Measurements from ENCODE around the gene SHB.

SHB gene

DNA sequence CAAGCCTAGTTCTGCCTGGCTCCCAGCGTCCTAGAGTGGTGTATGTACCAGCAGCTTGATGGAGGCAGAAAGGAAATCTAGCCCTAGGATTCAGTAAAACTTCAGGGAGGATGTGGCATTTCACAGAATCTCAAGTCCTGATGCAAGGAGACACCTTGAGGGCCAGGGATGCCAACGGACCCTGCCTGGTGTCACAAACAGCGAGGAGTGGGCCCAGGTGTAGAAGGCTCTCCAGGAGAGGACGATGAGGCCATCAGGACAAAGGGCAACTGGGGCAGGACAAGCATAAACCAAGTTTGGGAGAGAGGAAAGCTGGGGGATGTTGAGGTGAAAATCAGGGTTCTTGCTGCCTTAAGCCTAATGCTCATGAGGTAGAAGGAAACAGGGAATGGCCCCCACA, 83.0 kb downstream of the SHB start:
- no peak for DNase-seq

DNA sequence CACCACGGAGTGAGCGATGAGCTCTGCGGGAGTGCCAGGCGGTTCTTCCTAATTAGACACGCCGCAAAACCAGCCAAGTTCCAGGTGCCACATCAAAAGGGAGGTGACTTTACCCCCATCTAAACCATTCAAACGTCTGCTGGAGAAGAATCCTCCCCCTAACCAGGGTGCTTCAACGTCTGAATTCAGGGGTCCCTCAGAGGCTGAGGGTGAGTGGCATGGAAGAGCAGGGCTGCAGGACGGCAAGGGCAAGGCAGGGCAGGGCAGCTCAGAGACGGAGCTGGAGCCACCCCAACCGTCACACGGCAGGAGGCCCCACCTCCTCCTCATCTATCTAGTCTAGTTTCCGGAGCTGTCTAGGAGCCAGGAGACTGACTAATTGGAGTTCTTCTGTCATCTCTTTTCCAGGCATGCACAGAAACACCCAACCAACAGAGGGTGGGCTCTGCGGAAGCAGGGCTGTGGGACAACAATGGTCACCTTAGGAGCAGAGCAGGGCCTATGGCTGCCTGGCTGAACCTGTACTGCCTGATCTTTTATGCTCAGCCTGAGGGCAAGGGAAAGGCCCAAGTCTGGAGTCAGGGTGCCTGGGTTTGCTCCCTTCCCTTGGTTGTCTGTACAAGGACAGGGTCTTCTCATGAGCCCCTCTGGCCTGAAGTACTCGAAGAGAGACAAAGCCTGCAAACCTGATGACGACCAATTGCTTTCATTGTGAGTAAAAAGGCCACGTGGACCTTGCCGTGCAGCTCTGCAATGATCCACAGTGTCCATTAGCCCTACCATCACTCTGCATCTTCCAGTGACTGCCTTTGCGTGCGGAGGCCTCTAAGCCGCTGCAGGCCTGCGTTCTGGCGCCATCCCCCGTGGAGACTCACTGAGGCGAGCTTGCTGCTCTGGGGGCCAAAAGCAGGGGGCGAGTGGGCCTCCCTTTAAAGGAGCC, 84.1 kb downstream of the SHB start:
- DNase-seq, result peak in 1 of 5 experiments; percentile 19

DNA sequence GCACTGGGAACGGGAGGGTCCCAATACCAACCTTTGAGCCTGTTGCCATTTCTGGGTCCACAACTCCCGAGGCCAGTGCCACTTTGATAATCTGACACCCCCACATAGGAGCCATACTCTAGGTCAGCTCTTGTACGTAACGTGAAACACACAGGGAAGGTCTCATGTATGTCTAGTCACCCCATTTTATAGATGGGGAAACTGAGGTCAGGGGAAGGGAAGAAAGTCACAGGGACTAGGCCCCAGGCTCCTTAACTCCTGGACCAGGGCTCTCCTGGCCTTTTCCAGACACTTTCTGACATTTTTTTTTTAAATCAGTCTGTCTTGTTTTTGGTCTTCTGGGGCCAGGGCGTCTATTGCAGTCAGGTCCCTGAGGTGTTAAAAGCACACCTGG, 84.8 kb downstream of the SHB start:
- no peak for DNase-seq

GRCh38 chr9:37983381-37984067, 85.5 kb downstream of the SHB start:
- DNase-seq, result no peak

- no peak for DNase-seq
Observed at GRCh38 chr9:37979844-37980243, 89.2 kb downstream of the SHB start.

DNA sequence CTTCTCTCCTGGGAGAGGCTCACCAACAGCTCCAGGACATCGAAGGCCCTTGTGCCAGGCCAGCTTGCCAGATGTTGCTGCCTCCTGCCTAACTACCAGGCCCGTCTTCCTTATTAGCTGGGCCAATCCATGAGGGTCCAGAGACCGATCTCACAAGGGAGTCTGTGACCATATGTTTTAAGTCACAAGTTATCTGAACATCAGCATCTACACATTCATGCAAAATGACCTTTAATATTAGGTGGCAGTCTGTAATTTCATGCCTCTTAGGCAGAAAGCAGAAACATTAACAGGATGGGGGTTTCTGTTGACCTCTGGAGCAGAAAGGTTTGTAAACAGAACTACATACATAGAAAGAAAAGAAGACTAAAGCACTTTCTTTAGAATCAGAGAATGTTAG, 90.0 kb downstream of the SHB start:
- no peak for DNase-seq

GRCh38 chr9:37978481-37978864, 90.6 kb downstream of the SHB start:
- no peak for DNase-seq

DNA sequence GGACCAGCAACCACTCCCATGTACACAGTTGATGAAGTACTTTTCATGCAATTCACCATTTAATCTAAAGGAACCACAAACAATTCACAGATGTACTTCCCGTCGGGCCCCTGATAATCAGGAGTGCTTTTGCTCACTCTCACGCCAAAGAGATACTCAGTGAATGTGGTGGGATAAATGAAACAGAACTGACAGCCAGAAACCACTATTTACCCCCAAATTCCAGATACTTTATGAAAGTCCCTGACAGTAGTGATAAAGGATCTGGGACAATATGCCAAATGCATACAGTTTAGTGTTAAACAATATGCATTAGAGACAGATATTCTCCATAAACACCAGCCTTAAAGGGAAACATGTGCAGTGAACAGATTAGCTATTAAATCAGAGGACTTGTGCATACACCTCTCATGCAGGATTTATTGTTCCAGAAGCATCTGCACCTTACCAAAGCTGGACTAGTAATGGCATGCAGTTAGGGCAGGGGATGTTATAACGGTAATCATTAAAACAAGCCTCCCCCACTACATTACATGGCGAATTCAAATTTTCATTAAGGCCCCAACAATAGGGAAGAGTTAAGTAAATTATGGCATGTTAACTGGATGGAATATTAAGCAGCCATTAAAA, 91.1 kb downstream of the SHB start:
- no peak for DNase-seq

GRCh38 chr9:37976714-37977477, 92.1 kb downstream of the SHB start:
- DNase-seq, result no peak

GRCh38 chr9:37975639-37976038, 93.4 kb downstream of the SHB start:
- no peak for DNase-seq

GRCh38 chr9:37974506-37975173, 94.4 kb downstream of the SHB start:
- no peak for DNase-seq

GRCh38 chr9:37972351-37972848, 96.6 kb downstream of the SHB start:
- no peak for DNase-seq

GRCh38 chr9:37971691-37972090, 97.3 kb downstream of the SHB start:
- no peak for DNase-seq

DNA sequence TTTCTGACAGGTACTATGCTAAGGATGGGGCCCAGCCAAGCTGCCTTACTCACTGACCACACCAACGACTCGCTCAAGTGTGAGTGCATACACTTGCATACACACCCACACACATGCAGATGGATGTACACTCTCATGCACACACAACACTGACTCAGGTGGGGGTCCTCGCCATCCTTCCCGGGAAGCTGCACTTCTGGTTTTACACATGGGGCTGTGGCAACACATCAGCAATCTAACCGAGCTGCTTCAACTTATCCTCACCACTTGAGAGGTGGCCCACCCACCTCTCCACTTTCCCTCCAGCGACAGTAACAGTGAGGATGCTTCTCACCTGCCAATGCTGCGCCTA, 97.9 kb downstream of the SHB start:
- DNase-seq, result no peak

DNA sequence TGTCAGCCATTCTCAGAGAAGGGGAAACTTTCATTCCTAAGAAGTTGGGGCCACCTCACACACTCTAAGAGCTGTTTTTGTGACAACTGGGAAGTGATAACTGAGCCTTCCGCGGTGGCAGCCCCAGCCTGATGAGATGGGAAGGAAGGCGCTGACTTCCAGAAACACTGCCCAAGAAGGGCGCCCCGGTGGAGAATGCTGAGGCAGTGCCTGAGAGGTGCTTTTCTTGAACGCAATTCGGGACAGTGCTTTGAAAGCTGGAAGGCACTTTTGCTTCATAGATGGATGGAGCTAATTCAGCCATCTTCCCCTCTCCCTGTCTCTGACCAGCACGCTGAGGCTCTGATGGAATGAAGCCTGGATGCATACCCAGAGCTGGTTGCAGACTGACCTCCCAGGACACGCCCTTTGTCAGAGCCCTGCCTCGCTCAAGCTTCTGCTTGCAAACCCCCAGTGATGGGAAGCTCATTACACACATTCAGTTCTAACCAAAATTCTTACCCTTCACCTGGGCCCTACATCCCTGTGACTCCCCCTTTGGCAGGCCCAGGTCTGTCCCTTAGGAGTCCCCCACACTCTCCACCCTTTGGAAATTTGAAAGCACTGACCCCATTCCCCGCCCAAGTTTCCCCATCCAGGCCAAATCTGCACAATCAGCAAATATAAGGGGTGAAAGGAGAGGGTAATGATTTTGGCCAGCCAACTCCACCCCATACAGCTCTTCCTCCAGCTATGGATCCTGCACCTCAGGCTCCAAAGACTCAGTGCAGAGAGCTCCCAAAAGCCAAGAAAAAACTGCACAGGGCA, 98.5 kb downstream of the SHB start:
- no peak for DNase-seq

DNA sequence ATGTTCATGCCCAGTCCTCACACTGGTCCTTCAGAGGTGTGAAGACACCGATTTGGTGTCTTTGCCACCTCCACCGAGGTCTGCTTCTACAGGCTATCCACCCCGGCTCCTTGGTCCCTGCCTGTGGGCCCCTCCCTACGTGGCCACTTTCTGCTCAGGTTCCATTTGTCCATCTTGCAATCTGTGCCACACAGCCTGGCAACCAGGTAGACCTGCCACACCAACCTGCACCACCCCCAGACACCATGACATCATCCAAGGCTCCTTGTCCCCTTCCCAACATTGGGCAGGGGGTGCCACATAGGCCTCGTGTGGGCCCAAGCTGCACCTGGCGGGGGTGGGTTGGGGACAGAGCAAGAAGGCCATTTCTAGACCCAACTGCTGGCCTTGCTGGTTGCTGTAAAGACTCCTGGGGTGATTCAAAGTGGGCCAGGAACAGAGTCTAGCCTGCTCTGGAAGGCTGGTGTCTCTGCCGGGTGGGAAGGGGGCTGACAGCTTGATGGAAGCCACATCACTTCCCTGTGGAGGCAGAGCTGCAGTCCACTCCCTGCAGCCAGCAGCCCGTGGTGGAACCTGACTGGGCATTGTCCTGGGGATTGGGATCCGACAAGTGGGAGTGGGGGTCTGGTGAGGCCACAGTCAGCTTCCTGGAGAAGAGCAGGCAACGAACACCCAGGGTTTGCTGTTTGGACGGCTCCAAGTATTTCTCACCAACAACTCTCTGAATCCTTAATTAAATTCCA, 99.3 kb downstream of the SHB start:
- no peak for DNase-seq

- DNase-seq, result no peak
Observed at GRCh38 chr9:37969130-37969529, 99.9 kb downstream of the SHB start.

- no peak for DNase-seq
Observed at GRCh38 chr9:37968228-37968701, 100.8 kb downstream of the SHB start.

DNA sequence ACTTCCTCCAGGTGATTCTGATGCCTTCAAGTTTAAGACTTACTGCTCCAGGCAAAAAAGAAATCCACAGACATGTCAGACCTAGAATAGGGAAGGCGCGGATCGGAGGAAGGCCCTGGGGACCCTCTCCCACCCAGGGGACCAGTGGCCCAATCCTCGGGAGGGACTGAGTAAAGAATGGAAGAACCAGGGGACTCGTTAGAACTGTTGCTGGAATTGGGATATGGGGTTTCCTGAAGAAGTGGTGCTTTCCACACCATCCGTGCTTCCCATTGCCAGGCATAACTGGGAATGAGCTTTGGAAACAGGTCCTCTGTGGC, 101.3 kb downstream of the SHB start:
- no peak for DNase-seq

- no peak for DNase-seq
Observed at GRCh38 chr9:37967014-37967760, 101.8 kb downstream of the SHB start.
